HG03196 (cell line): ENCODE data around the gene CTBP2.
"Not testable (repeated sequence)": the region's sequence is repeated elsewhere in the genome, so short reads cannot be mapped to it uniquely, and the experiment has no call there.

Source experiments
- ATAC-seq: cut with Tn5 transposase; IDR thresholded peaks from one replicate; pipeline ENCODE4 v1.9.1; 2021; ENCODE audit not compliant: unreplicated experiment

CTBP2 gene

DNA sequence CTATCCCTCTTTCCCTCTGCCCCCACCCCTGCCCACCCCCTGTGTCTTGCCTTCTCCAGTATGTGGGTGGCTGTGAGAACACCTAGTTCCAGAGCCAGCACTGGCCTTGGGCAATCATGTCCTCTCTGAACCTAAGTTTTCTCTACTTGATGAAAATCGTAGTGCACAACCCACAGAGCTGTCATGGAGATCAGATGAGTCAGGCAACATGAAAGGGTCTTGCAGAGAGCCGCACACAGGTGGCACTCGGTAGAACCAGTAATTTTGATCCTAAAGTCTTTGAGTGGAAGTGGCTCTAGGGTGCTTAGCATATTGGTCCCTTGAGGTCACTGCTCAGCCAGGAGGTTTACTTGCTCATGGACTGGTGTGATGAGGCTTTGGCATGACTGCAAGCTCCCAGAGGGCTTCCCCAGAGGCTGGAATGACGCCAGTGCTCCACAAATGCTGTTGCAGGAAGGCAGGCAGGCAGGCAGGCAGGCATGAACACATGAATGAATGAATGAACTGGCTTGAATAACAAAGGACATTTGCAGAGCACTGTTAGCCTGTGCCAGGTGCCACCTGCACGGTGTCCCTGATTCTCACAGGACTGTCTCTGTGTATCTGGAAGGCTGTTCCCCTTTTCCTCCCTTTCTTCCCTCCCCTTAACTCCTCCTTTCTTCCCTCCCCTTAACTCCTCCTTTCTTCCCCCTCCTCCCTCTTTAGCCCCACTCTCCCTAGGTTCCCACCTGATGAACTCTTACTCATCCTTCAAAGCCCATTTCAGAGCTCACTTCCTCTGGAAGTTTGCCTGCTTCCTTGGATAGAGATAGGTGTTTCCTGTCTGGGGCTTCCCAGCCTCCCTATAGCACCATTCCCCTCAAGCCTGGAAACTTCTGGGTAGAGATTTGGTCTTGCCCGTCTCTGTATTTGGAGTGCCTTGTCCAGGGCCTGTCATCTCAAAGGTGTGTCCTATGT is 27.2 kb upstream of the CTBP2 start:
- no peak for ATAC-seq

DNA sequence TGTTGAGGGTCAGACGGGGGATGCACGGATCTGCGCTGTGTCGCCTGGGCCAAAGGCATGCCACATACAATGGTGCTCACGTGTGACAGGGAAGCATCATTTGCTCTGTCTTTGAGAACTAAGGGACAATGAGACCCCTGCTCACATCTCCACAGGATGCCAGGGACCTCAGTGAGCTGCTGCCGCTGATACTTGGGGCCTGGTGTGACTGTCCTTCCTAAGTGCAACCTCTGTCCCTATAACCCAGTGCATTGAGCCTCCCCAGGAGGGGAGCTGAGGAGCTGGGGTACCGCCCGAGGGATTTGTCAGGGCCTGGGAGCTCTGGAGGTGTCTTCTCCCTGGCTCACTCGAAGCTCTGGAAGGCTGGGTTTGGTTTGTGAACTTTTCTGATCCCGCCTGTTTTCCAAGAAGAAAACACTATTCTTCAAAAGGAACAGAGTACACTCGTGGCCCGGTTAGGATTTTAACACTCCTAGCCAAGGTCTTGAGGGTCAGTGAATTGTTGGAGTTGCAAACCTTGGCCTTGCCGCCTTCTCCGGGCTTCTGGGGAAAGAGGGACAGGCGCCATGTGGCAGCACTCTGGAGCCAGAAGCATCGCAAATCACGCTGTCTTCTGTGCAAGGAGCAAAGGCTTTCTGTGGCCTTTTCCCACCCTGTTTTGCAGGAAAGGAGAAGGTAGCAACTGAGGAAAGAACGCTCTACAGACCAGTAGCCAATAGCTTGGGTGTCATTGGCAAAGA is 26.2 kb upstream of the CTBP2 start:
- no peak for ATAC-seq

DNA sequence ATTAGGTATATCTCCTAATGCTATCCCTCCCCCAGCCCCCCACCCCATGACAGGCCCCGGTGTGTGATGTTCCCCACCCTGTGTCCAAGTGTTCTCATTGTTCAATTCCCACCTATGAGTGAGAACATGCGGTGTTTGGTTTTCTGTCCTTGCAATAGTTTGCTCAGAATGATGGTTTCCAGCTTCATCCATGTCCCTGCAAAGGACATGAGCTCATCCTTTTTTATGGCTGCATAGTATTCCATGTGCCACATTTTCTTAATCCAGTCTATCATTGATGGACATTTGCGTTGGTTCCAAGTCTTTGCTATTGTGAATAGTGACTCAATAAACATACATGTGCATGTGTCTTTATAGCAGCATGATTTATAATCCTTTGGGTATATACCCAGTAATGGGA is 18.7 kb upstream of the CTBP2 start:
- not testable (repeated sequence) for ATAC-seq

DNA sequence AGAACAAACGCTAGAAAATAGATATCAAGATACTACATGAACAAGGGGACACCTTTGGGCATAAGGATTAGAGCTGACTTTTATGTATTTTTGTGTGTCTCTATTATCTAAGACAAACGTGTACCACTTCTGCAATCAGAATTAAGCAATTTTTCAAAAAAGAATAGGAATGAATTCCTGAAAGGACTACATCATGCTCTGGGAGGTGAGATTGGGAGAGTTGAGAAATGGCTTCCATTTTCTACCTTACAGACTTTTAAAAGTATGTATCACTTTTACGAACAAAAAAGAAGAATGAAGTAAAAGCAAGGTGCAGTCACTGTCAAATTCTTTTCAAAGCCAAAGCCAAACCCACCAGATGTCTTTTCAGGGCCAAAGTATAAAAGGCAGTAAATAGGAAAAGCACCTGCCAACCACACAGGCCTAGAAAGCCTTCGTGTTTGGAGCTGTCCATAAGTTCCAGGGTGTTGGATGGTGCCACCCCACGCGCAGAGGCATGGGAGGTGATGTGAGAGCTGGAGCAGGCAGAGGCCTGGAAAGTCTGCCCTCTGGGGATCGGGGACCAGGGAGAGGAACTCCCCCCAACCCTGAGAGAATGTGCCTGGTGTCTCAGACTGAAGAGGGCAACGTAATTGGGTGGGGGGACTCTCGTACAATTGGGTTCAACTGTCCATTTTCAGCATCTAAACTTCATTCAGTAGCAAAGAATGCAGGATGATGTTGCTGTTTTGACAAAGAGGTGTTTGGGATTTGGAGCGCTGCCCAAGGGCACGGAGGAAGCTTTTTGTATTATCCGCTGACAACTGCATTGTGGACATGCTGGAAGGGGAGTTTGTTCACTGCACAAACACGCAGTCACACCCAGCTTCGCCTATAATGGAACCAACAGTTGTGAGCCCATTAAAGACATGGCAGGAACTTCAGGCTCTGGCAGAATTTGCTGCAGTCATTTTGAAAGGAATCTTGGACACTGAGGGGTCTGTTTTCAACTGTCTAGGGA is 17.6 kb upstream of the CTBP2 start:
- no peak for ATAC-seq

DNA sequence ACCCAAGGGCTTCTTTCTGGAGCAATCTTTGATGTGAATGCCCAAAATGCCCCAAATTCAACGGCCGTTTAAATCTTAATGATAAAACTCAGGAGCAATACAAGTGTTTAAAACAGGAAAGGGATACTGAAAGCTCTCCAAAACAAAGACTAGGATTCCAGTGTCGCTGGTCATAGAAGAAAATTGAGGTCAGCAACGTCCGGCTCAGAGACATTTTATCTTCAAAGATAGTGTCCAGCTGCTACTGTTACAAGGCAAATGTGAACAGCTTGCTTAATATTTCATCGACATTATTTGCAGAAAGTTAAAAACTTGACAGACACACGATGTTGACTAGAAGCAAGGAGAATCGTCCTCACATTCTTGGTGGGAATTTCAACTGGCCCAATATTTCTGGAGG is 15.4 kb upstream of the CTBP2 start:
- ATAC-seq = no peak

DNA sequence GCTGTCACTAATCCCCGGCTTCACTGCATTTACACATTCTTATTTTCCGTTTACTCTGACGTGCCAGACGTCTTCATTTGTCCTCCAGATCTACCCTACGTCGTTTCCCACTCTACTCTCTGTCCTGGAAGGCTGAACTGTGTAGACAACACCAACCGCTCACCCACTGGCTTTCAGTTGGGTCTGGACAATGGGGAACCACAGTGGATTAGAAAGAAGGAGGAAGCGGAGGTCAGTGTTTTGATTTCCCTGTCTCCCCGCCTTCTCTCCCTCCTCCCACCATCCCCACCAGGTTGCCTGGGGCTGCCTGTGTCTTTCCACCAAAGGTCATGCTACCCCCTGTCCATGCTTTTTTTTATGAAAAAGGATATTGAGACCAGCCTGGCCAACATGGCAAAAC is 14.0 kb upstream of the CTBP2 start:
- no peak for ATAC-seq

DNA sequence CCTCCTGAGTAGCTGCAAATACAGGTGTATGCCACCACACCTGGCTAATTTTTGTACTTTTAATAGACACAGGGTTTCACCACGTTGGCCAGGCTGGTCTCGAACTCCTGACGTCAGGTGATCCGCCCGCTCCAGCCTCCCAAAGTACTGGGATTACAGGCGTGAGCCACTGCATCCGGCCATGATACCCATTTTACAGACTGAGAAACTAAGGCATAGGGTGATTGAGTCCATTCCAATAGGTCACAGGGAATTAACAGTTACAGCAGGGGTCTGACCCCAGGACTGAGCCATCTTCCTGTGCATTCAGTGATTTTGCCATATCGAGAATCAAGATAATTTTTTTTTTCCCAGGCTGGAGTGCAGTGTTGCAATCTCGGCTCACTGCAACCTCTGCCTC is 12.3 kb upstream of the CTBP2 start:
- no peak for ATAC-seq

DNA sequence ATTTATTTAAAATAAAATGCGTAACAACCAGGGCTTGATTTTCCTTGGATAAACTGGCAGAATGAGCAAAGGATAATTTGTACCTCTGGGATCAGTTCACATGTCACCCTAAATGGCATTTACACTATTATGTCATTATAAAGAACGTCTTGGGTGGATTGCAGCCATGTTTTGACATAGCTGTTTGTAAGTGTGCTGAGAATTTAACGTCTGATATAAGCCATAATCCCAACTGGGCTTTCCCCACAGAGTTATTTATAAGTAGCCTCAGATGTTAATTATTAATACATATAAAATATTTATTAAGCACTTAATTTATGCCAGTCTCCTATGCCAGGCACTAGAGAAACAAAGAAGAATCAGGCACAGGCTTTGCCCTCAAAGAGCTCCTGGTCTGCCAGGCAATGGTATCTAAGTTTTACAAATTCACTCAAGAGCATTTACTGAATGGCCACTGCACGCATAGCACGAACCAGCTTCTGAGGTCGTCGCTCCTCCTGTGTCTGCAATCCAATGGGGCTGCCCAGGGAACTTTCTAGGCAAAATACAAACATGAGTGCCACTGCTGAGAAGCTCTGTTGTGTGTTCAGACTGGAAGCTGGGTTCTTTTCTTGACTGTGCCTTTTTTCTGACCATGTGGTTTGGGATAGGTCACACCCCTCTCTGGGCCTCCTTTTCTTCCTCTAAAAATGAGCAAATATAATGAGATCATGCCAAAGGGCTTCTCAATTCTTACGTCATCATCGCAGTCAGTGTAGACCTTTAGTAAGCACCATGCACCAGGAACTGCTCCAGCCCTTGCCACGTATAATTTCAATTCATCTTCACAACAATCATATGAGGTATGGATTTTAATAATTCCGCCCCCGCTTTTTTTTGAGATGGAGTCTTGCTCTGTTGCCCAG is 11.3 kb upstream of the CTBP2 start:
- ATAC-seq = no peak

DNA sequence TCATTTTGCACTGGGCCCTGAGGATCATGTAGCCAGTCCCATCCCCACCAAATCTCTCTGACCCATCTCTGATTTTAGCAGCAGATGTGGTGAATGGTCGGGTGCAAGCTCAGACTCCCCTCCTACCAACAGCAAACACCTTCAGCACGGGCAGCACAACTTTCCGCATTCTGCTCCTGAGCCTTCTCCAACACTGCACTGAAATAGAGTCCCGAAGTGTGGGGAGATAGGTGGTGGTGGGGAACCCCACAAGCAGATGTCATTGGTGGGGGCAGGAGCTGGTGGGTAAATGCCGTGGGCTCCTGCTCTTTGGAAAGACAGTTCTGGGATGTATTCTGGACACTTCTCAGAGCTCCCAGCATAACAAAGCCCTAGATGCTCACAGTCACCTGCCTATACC is 9.6 kb upstream of the CTBP2 start:
- no peak for ATAC-seq

DNA sequence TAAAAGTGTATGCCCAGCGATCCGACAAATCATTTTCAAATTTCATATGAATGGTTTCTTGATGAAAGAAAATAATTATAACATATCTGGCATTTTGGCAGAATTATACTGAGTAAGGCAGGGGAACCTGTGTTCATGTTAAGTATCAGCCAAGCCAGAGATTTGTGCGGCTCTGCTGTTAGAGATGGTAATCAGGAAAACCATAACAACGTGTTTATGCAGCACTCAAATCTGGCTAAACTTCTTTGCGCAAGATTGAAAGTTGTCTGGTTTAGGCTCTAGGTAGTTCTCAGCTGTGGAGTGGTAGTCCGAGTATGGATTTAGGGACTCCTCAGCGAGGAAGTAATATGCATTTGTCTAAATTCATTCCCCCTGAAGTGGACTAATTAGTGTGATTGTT is 8.9 kb upstream of the CTBP2 start:
- no peak for ATAC-seq

DNA sequence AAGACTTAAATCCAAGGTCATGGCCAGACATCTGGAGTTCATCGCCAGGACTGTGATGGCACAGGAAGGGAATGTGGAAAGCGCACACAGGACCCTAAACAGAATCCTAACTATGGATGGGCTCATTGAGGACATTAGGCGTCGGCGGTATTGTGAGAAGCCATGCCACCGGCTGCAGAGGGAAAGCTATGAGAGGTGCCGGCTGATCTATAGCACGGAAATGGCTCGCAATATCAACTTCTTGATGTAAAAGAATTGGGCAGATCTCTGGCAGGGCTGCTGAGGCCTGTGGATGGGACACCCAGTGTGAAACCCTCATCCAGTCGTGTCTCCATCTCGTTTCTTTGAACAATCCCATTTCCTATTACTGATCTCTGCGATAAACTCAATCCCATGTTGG is 6.3 kb upstream of the CTBP2 start:
- no peak for ATAC-seq

DNA sequence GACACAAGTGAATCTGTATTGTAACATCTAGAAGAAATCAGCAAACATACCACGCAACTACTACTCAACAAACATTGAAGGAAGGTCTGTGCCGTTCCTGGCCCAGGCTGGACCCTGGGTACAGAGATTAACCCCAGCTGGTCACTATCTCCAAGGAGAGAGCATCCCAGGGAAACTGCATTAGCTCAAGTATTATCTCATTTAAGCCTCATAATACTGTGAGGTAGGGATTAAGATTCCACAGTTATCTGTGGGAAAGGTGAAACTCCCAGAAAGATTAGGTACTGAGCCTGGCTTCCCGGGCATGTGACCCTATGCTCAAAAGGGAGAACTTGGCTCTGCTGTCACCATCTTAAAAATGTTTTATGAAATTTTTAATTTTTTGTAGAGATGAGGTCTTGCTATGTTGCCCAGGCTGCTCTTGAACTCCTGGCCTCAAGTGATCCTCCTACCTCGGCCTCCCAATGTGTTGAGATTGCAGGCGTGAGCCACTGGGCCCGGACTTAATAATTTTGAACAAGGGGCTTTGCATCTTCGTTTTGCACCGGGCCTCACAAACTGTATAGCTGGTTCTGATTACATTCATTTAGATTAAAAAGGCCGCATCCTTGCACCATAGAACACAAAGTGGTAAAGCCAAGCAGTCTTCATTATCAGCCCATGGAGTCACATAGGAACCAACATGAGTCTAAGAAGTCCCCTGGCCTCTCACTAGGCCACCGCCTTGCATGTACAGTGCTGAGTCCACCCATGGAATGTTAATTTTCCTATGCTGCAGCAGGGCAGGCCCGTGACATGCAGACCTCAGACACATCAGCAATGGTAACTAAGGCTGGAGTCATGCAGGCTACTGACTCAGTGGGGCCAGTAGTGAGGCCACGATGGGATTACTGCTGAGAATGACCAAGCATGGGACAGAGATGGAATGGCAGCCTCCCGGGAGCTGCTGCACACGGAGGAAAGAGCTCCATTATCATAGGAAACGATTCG is 5.5 kb upstream of the CTBP2 start:
- ATAC-seq = no peak

DNA sequence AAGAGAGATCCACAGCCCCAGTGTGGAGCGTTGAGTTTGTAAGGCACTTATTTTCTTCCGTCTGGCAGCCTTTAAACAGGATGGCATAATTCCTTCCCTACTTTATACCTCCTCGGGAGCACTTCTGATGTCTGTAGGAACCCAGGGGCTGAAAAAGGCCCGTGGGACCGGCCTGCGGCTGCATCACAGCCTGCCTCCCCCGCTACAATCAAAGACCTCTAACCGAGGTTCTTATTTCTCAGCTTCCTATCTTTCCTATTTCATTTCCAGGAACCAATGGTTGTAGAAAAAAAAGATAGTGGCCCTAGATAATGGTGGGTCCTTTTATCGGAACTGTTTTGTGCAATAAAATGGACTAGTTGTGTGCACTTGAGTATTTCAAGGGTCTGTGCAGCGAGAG is 4.1 kb upstream of the CTBP2 start:
- ATAC-seq = no peak

DNA sequence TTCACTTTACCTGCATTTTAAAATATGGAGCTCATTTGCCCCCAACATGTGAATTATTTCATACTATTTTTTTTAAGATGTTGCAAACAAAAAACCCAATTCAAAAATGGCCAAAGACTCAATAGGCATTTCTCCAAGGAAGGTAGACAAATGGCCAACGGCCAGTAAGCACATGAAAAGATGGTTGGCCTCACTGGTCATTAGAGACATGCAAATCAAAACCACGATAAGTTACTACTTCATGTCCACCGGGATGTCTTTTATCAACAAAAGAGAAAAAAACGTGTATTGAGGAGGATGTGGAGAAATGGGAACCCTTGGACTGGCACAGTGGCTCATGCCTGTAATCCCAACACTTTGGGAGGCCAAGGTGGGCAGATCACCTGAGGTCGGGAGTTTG is 3.4 kb upstream of the CTBP2 start:
- no peak for ATAC-seq

DNA sequence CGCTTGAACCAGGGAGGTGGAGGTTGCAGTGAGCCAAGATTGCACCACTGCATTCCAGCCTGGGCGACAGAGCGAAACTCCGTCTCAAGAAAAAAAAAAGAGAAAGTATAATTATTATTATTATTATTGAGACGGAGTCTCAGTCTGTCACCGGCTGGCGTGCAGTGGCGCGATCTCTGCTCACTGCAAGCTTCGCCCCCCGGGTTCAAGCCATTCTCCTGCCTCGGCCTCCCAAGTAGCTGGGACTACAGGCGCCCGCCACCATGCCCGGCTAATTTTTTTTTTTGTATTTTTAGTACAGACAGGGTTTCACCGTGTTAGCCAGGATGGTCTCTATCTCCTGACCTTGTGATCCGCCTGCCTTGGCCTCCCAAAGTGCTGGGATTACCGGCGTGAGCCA is 2.9 kb upstream of the CTBP2 start:
- not testable (repeated sequence) for ATAC-seq

DNA sequence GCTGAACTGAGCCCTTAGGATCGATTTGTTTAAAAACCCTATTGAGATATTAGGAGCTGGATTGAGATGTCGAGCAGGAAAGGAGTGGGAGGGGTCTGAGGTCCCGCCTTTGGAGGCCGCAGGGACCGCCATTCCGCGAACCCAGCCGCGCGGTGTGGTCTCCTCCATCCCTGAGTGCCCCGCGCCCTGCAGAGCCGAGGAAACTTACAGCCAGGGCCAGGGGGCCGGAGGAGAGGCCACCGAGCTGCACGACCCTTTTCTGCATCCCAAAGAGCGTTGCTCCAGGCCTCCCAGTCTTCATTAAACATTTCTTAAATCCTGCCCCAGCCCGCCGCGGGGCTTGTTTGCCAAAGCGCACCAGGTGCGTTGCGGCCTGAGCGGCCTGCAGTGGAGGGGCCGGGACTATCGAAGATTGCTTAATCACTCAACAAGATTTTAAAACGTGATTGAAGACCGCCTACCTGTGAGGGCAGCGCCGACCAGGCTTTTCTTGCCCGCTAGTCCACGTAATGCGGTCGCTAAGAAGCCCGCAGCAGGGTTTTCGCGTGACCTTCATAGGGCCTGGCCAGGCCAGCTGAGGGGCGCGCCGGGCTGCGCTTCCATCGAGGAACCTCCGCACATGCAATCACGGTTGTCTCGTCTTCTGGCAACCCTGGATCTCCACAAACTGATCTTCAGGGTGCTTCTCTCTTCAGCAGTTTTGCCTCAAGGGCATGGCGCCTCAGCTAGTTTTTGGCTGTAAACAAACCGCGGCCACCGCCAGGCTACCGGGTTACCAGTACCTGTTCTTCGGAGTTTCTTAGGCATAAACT is 2.0 kb upstream of the CTBP2 start:
- no peak for ATAC-seq

DNA sequence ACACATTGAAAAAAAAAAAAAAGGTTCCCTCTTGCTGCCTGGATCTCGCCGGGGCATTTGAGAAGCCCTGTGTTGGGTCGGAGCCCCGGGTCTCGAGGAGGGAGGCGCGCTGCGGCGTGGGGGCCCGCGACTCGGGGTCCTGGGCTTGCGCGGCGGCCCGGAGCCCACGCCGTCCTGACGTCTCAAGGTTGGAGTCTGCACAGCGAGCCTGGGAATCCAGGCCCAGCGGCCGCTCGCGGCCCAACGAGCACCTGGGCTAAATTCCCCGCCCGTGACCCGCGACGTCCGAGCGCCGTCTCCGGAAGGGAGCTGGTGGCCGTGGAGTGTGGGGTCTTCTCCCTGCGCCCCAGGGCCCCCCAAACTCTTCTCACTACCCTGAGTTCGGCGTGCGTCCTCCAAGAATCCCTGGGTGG is 1.4 kb upstream of the CTBP2 start:
- ATAC-seq = no peak
